Measurements from ENCODE around the gene HNF1B.

Gene HNF1B

GRCh38 chr17:37736428-37736827 lies 8.4 kb downstream of the HNF1B start:
- Mint-ChIP-seq H3K4me3 (no peak overlapping the region), H3K36me3 (no peaks in the 10 kb centered on the region), H3K27ac (no peak overlapping the region), H3K4me1 (no peaks in the 10 kb centered on the region), H3K9me3 (no peaks in the 10 kb centered on the region), H3K27me3 (peaks cover 86% of the 10 kb centered on the region)
- no peak for DNase-seq
- CTCF ChIA-PET, result no interaction called here

GRCh38 chr17:37735165-37735564 lies 9.7 kb downstream of the HNF1B start:
- H3K27me3 Mint-ChIP-seq, result peaks cover 85% of the 10 kb centered on the region
- H3K27ac Mint-ChIP-seq, result no peak overlapping the region
- CTCF ChIA-PET, result interaction anchor here (0.7 to 2.2 kb wide), 2 partner anchors 56 to 82 kb away, joined by 3 to 8 read pairs; no protein-coding TSS in a partner anchor
- H3K4me1 Mint-ChIP-seq, result no peaks in the 10 kb centered on the region
- H3K36me3 Mint-ChIP-seq, result no peaks in the 10 kb centered on the region
- no peaks in the 10 kb centered on the region for H3K9me3 Mint-ChIP-seq
- no peak for DNase-seq
- no peak overlapping the region for H3K4me3 Mint-ChIP-seq

GRCh38 chr17:37732316-37732715 lies 12.5 kb downstream of the HNF1B start:
- H3K27me3 Mint-ChIP-seq, result peaks cover 74% of the 10 kb centered on the region
- H3K4me1 Mint-ChIP-seq, result no peaks in the 10 kb centered on the region
- H3K27ac Mint-ChIP-seq, result no peak overlapping the region
- no peaks in the 10 kb centered on the region for H3K9me3 Mint-ChIP-seq
- no peak for DNase-seq
- H3K36me3 Mint-ChIP-seq, result no peaks in the 10 kb centered on the region
- no peak overlapping the region for H3K4me3 Mint-ChIP-seq
- CTCF ChIA-PET, result no interaction called here

- no peak overlapping the region for H3K27ac Mint-ChIP-seq
- no peaks in the 10 kb centered on the region for H3K36me3 Mint-ChIP-seq
- no peaks in the 10 kb centered on the region for H3K4me1 Mint-ChIP-seq
- no peak for DNase-seq
- H3K9me3 Mint-ChIP-seq, result no peaks in the 10 kb centered on the region
- H3K27me3 Mint-ChIP-seq, result peaks cover 72% of the 10 kb centered on the region
- no peak overlapping the region for H3K4me3 Mint-ChIP-seq
- CTCF ChIA-PET, result no interaction called here
Measured at GRCh38 chr17:37731056-37731455, 13.8 kb downstream of the HNF1B start.

GRCh38 chr17:37729905-37730304 lies 15.0 kb downstream of the HNF1B start:
- CTCF ChIA-PET, result no interaction called here
- no peaks in the 10 kb centered on the region for H3K4me1 Mint-ChIP-seq
- no peak overlapping the region for H3K4me3 Mint-ChIP-seq
- DNase-seq, result no peak
- no peaks in the 10 kb centered on the region for H3K36me3 Mint-ChIP-seq
- H3K27me3 Mint-ChIP-seq, result peaks cover 70% of the 10 kb centered on the region
- H3K27ac Mint-ChIP-seq, result no peak overlapping the region
- H3K9me3 Mint-ChIP-seq, result no peaks in the 10 kb centered on the region

GRCh38 chr17:37726891-37727675 lies 17.8 kb downstream of the HNF1B start:
- Mint-ChIP-seq H3K4me3 (no peak overlapping the region), H3K27me3 (peaks cover 60% of the 10 kb centered on the region), H3K4me1 (no peaks in the 10 kb centered on the region), H3K9me3 (no peaks in the 10 kb centered on the region), H3K36me3 (no peaks in the 10 kb centered on the region), H3K27ac (no peak overlapping the region)
- DNase-seq, result no peak
- CTCF ChIA-PET, result no interaction called here

- no peak for DNase-seq
- H3K36me3 Mint-ChIP-seq, result no peaks in the 10 kb centered on the region
- H3K9me3 Mint-ChIP-seq, result no peaks in the 10 kb centered on the region
- H3K27ac Mint-ChIP-seq, result no peak overlapping the region
- H3K4me1 Mint-ChIP-seq, result no peaks in the 10 kb centered on the region
- no peak overlapping the region for H3K4me3 Mint-ChIP-seq
- CTCF ChIA-PET, result no interaction called here
- peaks cover 60% of the 10 kb centered on the region for H3K27me3 Mint-ChIP-seq
Measured at GRCh38 chr17:37726248-37726647, 18.6 kb downstream of the HNF1B start.

- H3K9me3 Mint-ChIP-seq, result no peaks in the 10 kb centered on the region
- DNase-seq, result no peak
- no peak overlapping the region for H3K27ac Mint-ChIP-seq
- H3K36me3 Mint-ChIP-seq, result no peaks in the 10 kb centered on the region
- H3K4me3 Mint-ChIP-seq, result no peak overlapping the region
- CTCF ChIA-PET, result interaction anchor here (1.0 kb wide), 1 partner anchor 45 kb away, joined by 3 read pairs; no protein-coding TSS in a partner anchor
- H3K4me1 Mint-ChIP-seq, result no peaks in the 10 kb centered on the region
- H3K27me3 Mint-ChIP-seq, result peaks cover 60% of the 10 kb centered on the region
Measured at GRCh38 chr17:37725601-37726146, 19.2 kb downstream of the HNF1B start.

GRCh38 chr17:37725021-37725595 lies 19.8 kb downstream of the HNF1B start:
- Mint-ChIP-seq H3K4me3 (no peak overlapping the region), H3K9me3 (no peaks in the 10 kb centered on the region), H3K36me3 (no peaks in the 10 kb centered on the region), H3K27me3 (peaks cover 57% of the 10 kb centered on the region), H3K27ac (no peak overlapping the region), H3K4me1 (no peaks in the 10 kb centered on the region)
- CTCF ChIA-PET, result interaction anchor here (1.0 to 1.1 kb wide), 2 partner anchors 12 to 46 kb away, joined by 3 read pairs; no protein-coding TSS in a partner anchor
- no peak for DNase-seq

GRCh38 chr17:37720989-37721388 lies 23.9 kb downstream of the HNF1B start:
- H3K36me3 Mint-ChIP-seq, result no peaks in the 10 kb centered on the region
- CTCF ChIA-PET, result interaction anchor here (0.6 kb wide), 1 partner anchor 71 kb away, joined by 4 read pairs; no protein-coding TSS in a partner anchor
- no peak for DNase-seq
- H3K27ac Mint-ChIP-seq, result no peak overlapping the region
- peaks cover 6% of the 10 kb centered on the region for H3K4me1 Mint-ChIP-seq
- H3K4me3 Mint-ChIP-seq, result no peak overlapping the region
- no peaks in the 10 kb centered on the region for H3K9me3 Mint-ChIP-seq
- H3K27me3 Mint-ChIP-seq, result peaks cover 67% of the 10 kb centered on the region

GRCh38 chr17:37719866-37720265 lies 25.0 kb downstream of the HNF1B start:
- Mint-ChIP-seq H3K27ac (no peak overlapping the region), H3K4me3 (no peak overlapping the region), H3K9me3 (no peaks in the 10 kb centered on the region), H3K4me1 (peaks cover 6% of the 10 kb centered on the region), H3K27me3 (peaks cover 61% of the 10 kb centered on the region), H3K36me3 (no peaks in the 10 kb centered on the region)
- DNase-seq, result no peak
- CTCF ChIA-PET, result no interaction called here

- no peaks in the 10 kb centered on the region for H3K9me3 Mint-ChIP-seq
- no peak overlapping the region for H3K4me3 Mint-ChIP-seq
- H3K27ac Mint-ChIP-seq, result no peak overlapping the region
- H3K36me3 Mint-ChIP-seq, result no peaks in the 10 kb centered on the region
- H3K4me1 Mint-ChIP-seq, result peaks cover 6% of the 10 kb centered on the region
- CTCF ChIA-PET, result no interaction called here
- DNase-seq, result no peak
- peaks cover 71% of the 10 kb centered on the region for H3K27me3 Mint-ChIP-seq
Measured at GRCh38 chr17:37718324-37719048, 26.4 kb downstream of the HNF1B start.

- H3K27ac Mint-ChIP-seq, result no peak overlapping the region
- H3K4me3 Mint-ChIP-seq, result no peak overlapping the region
- H3K36me3 Mint-ChIP-seq, result no peaks in the 10 kb centered on the region
- CTCF ChIA-PET, result no interaction called here
- H3K27me3 Mint-ChIP-seq, result peaks cover 76% of the 10 kb centered on the region
- no peaks in the 10 kb centered on the region for H3K9me3 Mint-ChIP-seq
- DNase-seq, result no peak
- H3K4me1 Mint-ChIP-seq, result peaks cover 6% of the 10 kb centered on the region
Measured at GRCh38 chr17:37717627-37718323, 27.1 kb downstream of the HNF1B start.

- no peaks in the 10 kb centered on the region for H3K9me3 Mint-ChIP-seq
- peaks cover 81% of the 10 kb centered on the region for H3K27me3 Mint-ChIP-seq
- no peaks in the 10 kb centered on the region for H3K36me3 Mint-ChIP-seq
- no peak overlapping the region for H3K4me3 Mint-ChIP-seq
- CTCF ChIA-PET, result interaction anchor here (1.0 kb wide), 1 partner anchor 59 kb away, joined by 3 read pairs; no protein-coding TSS in a partner anchor
- DNase-seq, result no peak
- no peak overlapping the region for H3K27ac Mint-ChIP-seq
- H3K4me1 Mint-ChIP-seq, result peaks cover 6% of the 10 kb centered on the region
Measured at GRCh38 chr17:37714897-37715296, 30.0 kb downstream of the HNF1B start.

Measured in activated naive CD4-positive, alpha-beta T cell treated with anti-CD3 and anti-CD28 coated beads, Interleukin-2, amount 10 ng/mL, durations not matched to agents 7 days and 5 days (primary cell).